ENCODE data around the gene ELOVL2. TPM values are rescaled to one million over a fixed set of nuclear protein-coding genes. Genes with fewer than 3 reads are reported as not detected.

The ELOVL2 gene
- total RNA-seq, 1 experiment from 2014 or later, result 0.07 TPM

DNA sequence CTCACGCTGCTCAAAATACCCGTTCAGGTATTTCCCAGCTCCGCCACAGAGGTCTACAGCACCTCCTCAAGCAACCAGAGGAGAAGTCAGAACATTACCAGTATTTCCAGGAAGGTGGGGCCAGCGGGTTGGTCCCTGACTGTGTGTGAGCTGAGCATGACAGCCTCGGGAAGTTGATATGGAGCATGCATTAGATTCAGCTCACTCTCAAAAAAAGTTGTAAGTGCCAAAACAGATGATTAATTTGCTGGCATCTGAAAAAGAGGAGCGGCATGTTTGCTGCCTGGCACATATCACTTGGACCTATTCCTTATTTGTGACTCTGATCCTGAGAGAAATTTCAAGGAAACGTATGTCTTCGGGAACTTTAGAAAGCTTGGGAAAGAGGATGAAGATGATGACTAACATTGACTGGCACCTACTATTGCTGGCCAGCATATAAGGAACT, 32.3 kb downstream of the ELOVL2 start:
- Histone ChIP-seq H3K4me2 (ENCODE audit: low read length) (peak overlapping the region; percentile 38), H3K36me3 (ENCODE audit: control insufficient read depth in 1 of 2, insufficient read depth in 2 of 2, low read length in 2 of 2) (no peaks in the 10 kb centered on the region), H3K9me2 (ENCODE audit: insufficient read depth) (no peaks in the 10 kb centered on the region), H3K9ac (ENCODE audit: low read length) (no peak overlapping the region), H3K4me3 (replicated peaks in 1 of 2; ENCODE audit: low read depth in 1 of 2, low read length in 2 of 2) (no peak overlapping the region), H3K79me2 (ENCODE audit: insufficient read depth, low read length) (no peaks in the 10 kb centered on the region), H3K27me3 (ENCODE audit: insufficient read depth, low read length) (no peaks in the 10 kb centered on the region), H3K9me3 (ENCODE audit: control insufficient read depth in 1 of 2, insufficient read depth in 1 of 2, low read depth in 1 of 2, low read length in 2 of 2) (no peaks in the 10 kb centered on the region), H3K4me1 (ENCODE audit: control insufficient read depth in 1 of 2, insufficient read depth in 2 of 2, low read length in 2 of 2) (peaks cover 21 to 44% of the 10 kb centered on the region in 2 experiments), H4K20me1 (ENCODE audit: insufficient read depth) (no peaks in the 10 kb centered on the region), H2AFZ (ENCODE audit: low read depth, low read length, poor library complexity, severe bottlenecking) (peak overlapping the region; percentile 76), H3K27ac (ENCODE audit: low read depth, low read length) (no peak overlapping the region)
- RAD21 ChIA-PET (ENCODE audit: low non-redundant PET in 1 of 2, low total read pairs in 2 of 2, uncharacterized antibody in 2 of 2, unreplicated experiment in 2 of 2), result interaction anchor here in 1 of 2 experiments (0.6 kb wide), 1 partner anchor 45 kb away, joined by 3 read pairs; no protein-coding TSS in a partner anchor
- ATAC-seq, result peak; percentile 93
- CTCF ChIA-PET, result interaction anchor here (0.8 to 1.6 kb wide), 3 partner anchors 53 to 57 kb away, joined by 3 read pairs; no protein-coding TSS in a partner anchor
- intact Hi-C loops (cut with micrococcal nuclease), result no loop called here
- DNase-seq (ENCODE audit: low read depth, low spot score), result peak; percentile 52
- BruUV-seq (replicated peaks), result no TSS peak
- POLR2A ChIA-PET, result no interaction called here
- TF ChIP-seq EZH2 (IDR thresholded peaks at IDR 0.05) (no peak), FOSL1 (IDR thresholded peaks at IDR 0.05; ENCODE audit: low read depth) (no peak), TCF7L2 (IDR thresholded peaks at IDR 0.05; ENCODE audit: borderline replicate concordance, extremely low read depth, insufficient read depth, insufficient read length) (no peak), CBX3 (IDR thresholded peaks at IDR 0.05; ENCODE audit: low read depth) (0 out of 2 replicates have a peak, but pooled peaks have one; percentile 37), CEBPB (IDR thresholded peaks at IDR 0.05; ENCODE audit: low read depth) (no peak), YY1 (IDR thresholded peaks at IDR 0.05; ENCODE audit: extremely low read depth, insufficient replicate concordance, low read depth, low read length) (no peak), POLR2AphosphoS5 (IDR thresholded peaks at IDR 0.05; ENCODE audit: low read depth, low read length) (no peak), SIN3A (IDR thresholded peaks at IDR 0.05; ENCODE audit: low read depth) (no peak; the same call in 1 of the 2 replicates), RAD21 (IDR thresholded peaks at IDR 0.05; ENCODE audit: low read depth) (peak; percentile 44), POLR2A (IDR thresholded peaks at IDR 0.05; ENCODE audit: borderline replicate concordance, extremely low read depth, insufficient read depth, insufficient read length) (no peak), EZH2phosphoT487 (IDR thresholded peaks at IDR 0.05; ENCODE audit: borderline replicate concordance) (no peak), ZNF274 (IDR thresholded peaks at IDR 0.05; ENCODE audit: low read depth, low read length) (no peak), SRF (IDR thresholded peaks at IDR 0.05; ENCODE audit: low read depth) (no peak), ZFX (IDR thresholded peaks at IDR 0.05) (no peak), EGR1 (IDR thresholded peaks at IDR 0.05; ENCODE audit: low read depth) (no peak), JUND (IDR thresholded peaks at IDR 0.05) (no peak)
- TF ChIP-seq, protein P1, sequence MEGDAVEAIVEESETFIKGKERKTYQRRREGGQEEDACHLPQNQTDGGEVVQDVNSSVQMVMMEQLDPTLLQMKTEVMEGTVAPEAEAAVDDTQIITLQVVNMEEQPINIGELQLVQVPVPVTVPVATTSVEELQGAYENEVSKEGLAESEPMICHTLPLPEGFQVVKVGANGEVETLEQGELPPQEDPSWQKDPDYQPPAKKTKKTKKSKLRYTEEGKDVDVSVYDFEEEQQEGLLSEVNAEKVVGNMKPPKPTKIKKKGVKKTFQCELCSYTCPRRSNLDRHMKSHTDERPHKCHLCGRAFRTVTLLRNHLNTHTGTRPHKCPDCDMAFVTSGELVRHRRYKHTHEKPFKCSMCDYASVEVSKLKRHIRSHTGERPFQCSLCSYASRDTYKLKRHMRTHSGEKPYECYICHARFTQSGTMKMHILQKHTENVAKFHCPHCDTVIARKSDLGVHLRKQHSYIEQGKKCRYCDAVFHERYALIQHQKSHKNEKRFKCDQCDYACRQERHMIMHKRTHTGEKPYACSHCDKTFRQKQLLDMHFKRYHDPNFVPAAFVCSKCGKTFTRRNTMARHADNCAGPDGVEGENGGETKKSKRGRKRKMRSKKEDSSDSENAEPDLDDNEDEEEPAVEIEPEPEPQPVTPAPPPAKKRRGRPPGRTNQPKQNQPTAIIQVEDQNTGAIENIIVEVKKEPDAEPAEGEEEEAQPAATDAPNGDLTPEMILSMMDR (IDR thresholded peaks at IDR 0.05 in 2 of 3, conservative IDR thresholded peaks at IDR 0.05 in 1 of 3; ENCODE audit: borderline replicate concordance in 1 of 3, insufficient read depth in 1 of 3, low read depth in 2 of 3, low read length in 2 of 3), result peak in 1 of 3 experiments; percentile 19; a peak in 1 of 6 replicates
- TF ChIP-seq, protein P2, sequence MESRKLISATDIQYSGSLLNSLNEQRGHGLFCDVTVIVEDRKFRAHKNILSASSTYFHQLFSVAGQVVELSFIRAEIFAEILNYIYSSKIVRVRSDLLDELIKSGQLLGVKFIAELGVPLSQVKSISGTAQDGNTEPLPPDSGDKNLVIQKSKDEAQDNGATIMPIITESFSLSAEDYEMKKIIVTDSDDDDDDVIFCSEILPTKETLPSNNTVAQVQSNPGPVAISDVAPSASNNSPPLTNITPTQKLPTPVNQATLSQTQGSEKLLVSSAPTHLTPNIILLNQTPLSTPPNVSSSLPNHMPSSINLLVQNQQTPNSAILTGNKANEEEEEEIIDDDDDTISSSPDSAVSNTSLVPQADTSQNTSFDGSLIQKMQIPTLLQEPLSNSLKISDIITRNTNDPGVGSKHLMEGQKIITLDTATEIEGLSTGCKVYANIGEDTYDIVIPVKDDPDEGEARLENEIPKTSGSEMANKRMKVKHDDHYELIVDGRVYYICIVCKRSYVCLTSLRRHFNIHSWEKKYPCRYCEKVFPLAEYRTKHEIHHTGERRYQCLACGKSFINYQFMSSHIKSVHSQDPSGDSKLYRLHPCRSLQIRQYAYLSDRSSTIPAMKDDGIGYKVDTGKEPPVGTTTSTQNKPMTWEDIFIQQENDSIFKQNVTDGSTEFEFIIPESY (IDR thresholded peaks at IDR 0.05; ENCODE audit: extremely low read depth, insufficient replicate concordance, low read length), result no peak
- TF ChIP-seq, protein P3, sequence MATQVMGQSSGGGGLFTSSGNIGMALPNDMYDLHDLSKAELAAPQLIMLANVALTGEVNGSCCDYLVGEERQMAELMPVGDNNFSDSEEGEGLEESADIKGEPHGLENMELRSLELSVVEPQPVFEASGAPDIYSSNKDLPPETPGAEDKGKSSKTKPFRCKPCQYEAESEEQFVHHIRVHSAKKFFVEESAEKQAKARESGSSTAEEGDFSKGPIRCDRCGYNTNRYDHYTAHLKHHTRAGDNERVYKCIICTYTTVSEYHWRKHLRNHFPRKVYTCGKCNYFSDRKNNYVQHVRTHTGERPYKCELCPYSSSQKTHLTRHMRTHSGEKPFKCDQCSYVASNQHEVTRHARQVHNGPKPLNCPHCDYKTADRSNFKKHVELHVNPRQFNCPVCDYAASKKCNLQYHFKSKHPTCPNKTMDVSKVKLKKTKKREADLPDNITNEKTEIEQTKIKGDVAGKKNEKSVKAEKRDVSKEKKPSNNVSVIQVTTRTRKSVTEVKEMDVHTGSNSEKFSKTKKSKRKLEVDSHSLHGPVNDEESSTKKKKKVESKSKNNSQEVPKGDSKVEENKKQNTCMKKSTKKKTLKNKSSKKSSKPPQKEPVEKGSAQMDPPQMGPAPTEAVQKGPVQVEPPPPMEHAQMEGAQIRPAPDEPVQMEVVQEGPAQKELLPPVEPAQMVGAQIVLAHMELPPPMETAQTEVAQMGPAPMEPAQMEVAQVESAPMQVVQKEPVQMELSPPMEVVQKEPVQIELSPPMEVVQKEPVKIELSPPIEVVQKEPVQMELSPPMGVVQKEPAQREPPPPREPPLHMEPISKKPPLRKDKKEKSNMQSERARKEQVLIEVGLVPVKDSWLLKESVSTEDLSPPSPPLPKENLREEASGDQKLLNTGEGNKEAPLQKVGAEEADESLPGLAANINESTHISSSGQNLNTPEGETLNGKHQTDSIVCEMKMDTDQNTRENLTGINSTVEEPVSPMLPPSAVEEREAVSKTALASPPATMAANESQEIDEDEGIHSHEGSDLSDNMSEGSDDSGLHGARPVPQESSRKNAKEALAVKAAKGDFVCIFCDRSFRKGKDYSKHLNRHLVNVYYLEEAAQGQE (IDR thresholded peaks at IDR 0.05; ENCODE audit: low read depth), result no peak
- TF ChIP-seq, protein P4, sequence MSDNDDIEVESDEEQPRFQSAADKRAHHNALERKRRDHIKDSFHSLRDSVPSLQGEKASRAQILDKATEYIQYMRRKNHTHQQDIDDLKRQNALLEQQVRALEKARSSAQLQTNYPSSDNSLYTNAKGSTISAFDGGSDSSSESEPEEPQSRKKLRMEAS (IDR thresholded peaks at IDR 0.05), result no peak
- TF ChIP-seq, protein P5, sequence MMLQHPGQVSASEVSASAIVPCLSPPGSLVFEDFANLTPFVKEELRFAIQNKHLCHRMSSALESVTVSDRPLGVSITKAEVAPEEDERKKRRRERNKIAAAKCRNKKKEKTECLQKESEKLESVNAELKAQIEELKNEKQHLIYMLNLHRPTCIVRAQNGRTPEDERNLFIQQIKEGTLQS (IDR thresholded peaks at IDR 0.05), result no peak
